MM.1S (cell line): ENCODE results near the gene SCLY.

Source experiments
- DNase-seq: peaks from one replicate; pipeline ENCODE4 v3.0.0-alpha.2; 2015
- H2AFZ ChIP-seq: fragments of 300-600 bp; sonication (generic); 2 replicates; pipeline ENCODE4 v1.6.0; 2016; ENCODE audit warnings: antibody characterized with exemption, low read length
- H3F3A ChIP-seq: fragments of 300-600 bp; sonication (generic); 2 replicates; pipeline ENCODE4 v1.6.1; 2016; ENCODE audit warnings: mild to moderate bottlenecking, antibody characterized with exemption, low read length, moderate library complexity, mixed read lengths; ENCODE audit not compliant: insufficient read depth
- H3K27ac ChIP-seq: fragments of 300-600 bp; sonication (generic); 2 replicates; pipeline ENCODE4 v1.5.1; 2016; ENCODE audit warnings: mild to moderate bottlenecking, low read length
- H3K27me3 ChIP-seq: fragments of 300-600 bp; sonication (generic); replicated peaks from 2 replicates; pipeline ENCODE4 v1.6.0; 2016; ENCODE audit warnings: low read length; ENCODE audit not compliant: insufficient read depth
- H3K36me3 ChIP-seq: fragments of 300-600 bp; sonication (generic); replicated peaks from 2 replicates; pipeline ENCODE4 v1.6.1; 2016; ENCODE audit warnings: mild to moderate bottlenecking, low read length, mixed read lengths; ENCODE audit not compliant: insufficient read depth
- H3K4me1 ChIP-seq: fragments of 300-600 bp; sonication (generic); 2 replicates; pipeline ENCODE4 v1.6.1; 2016; ENCODE audit warnings: low read length, mixed read lengths
- H3K4me2 ChIP-seq: fragments of 300-600 bp; sonication (generic); 2 replicates; pipeline ENCODE4 v1.6.0; 2016; ENCODE audit warnings: low read depth, low read length
- H3K4me3 ChIP-seq: fragments of 300-600 bp; sonication (generic); 2 replicates; pipeline ENCODE4 v1.5.1; 2016; ENCODE audit warnings: low read length, mixed read lengths
- H3K79me2 ChIP-seq: fragments of 300-600 bp; sonication (generic); 2 replicates; pipeline ENCODE4 v1.6.1; 2016; ENCODE audit warnings: mixed run types, low read length, mixed read lengths
- H3K9ac ChIP-seq: fragments of 300-600 bp; sonication (generic); 2 replicates; pipeline ENCODE4 v1.6.1; 2016; ENCODE audit warnings: low read length, mixed read lengths
- H3K9me2 ChIP-seq: fragments of 300-600 bp; sonication (generic); replicated peaks from 2 replicates; pipeline ENCODE4 v1.6.1; 2016; ENCODE audit warnings: mild to moderate bottlenecking, low read length, mixed read lengths; ENCODE audit not compliant: insufficient read depth
- H3K9me3 ChIP-seq: fragments of 300-600 bp; sonication (generic); replicated peaks from 2 replicates; pipeline ENCODE4 v1.6.1; 2016; ENCODE audit warnings: mild to moderate bottlenecking, low read length, mixed read lengths; ENCODE audit not compliant: insufficient read depth
- H4K20me1 ChIP-seq: fragments of 300-600 bp; sonication (generic); 2 replicates; pipeline ENCODE4 v1.6.1; 2016; ENCODE audit warnings: mild to moderate bottlenecking, low read length, moderate library complexity, mixed read lengths; ENCODE audit not compliant: insufficient read depth
- CTCF ChIP-seq: fragments of 300-600 bp; sonication (generic); IDR thresholded peaks from 2 replicates; pipeline ENCODE4 v1.5.1; 2016; ENCODE audit warnings: antibody characterized with exemption, low read length, mixed read lengths
- EZH2 ChIP-seq: fragments of 300-600 bp; sonication (generic); optimal IDR thresholded peaks from 2 replicates; pipeline ENCODE3; 2017; ENCODE audit warnings: low read depth, mild to moderate bottlenecking, antibody characterized with exemption, low read length, mixed read lengths
- EZH2phosphoT487 ChIP-seq: fragments of 300-600 bp; sonication (generic); IDR thresholded peaks from 2 replicates; pipeline ENCODE4 v1.6.1; 2018; ENCODE audit warnings: antibody characterized with exemption, low read length

The SCLY gene

GRCh38 chr2:238069877-238070276 is 9.1 kb downstream of the SCLY start:
- Histone ChIP-seq H3F3A (no peaks in the 10 kb centered on the region), H2AFZ (no peak overlapping the region), H3K79me2 (no peaks in the 10 kb centered on the region), H3K9ac (no peak overlapping the region), H3K27ac (no peak overlapping the region), H3K9me3 (no peaks in the 10 kb centered on the region), H3K4me1 (peaks cover 10% of the 10 kb centered on the region; the same call in 1 of the 2 replicates), H4K20me1 (no peaks in the 10 kb centered on the region), H3K9me2 (no peaks in the 10 kb centered on the region), H3K4me2 (no peak overlapping the region), H3K27me3 (no peaks in the 10 kb centered on the region), H3K4me3 (no peak overlapping the region), H3K36me3 (no peaks in the 10 kb centered on the region; the same call in none of the 2 replicates)
- TF ChIP-seq EZH2 (no peak), EZH2phosphoT487 (no peak), CTCF (no peak)
- DNase-seq: no peak

- H3F3A ChIP-seq: no peaks in the 10 kb centered on the region
- no peaks in the 10 kb centered on the region for H3K79me2 ChIP-seq
- no peaks in the 10 kb centered on the region for H3K9me3 ChIP-seq
- H3K27ac ChIP-seq: no peak overlapping the region
- H3K9ac ChIP-seq: no peak overlapping the region
- no peak overlapping the region for H3K4me3 ChIP-seq
- H3K9me2 ChIP-seq: no peaks in the 10 kb centered on the region
- DNase-seq: no peak
- no peaks in the 10 kb centered on the region; the same call in 1 of the 2 replicates for H3K36me3 ChIP-seq
- no peaks in the 10 kb centered on the region for H4K20me1 ChIP-seq
- no peak for TF ChIP-seq EZH2phosphoT487
- TF ChIP-seq EZH2: no peak
- TF ChIP-seq CTCF: no peak
- no peak overlapping the region for H3K4me2 ChIP-seq
- H3K4me1 ChIP-seq: no peaks in the 10 kb centered on the region
- H3K27me3 ChIP-seq: no peaks in the 10 kb centered on the region
- H2AFZ ChIP-seq: no peak overlapping the region
Observed at GRCh38 chr2:238075397-238075796, 14.6 kb downstream of the SCLY start.

- H2AFZ ChIP-seq: no peak overlapping the region
- no peaks in the 10 kb centered on the region for H3K79me2 ChIP-seq
Observed at GRCh38 chr2:238077292-238077691, 16.5 kb downstream of the SCLY start.

More at GRCh38 chr2:238077292-238077691, 16.5 kb downstream of the SCLY start:
- DNase-seq: no peak
- no peak overlapping the region for H3K4me2 ChIP-seq
- H3K9ac ChIP-seq: no peak overlapping the region
- no peaks in the 10 kb centered on the region for H4K20me1 ChIP-seq
- TF ChIP-seq CTCF: no peak
- no peak for TF ChIP-seq EZH2
- TF ChIP-seq EZH2phosphoT487: no peak
- H3K4me1 ChIP-seq: no peaks in the 10 kb centered on the region
- H3K9me2 ChIP-seq: no peaks in the 10 kb centered on the region
- H3K27me3 ChIP-seq: no peaks in the 10 kb centered on the region
- no peaks in the 10 kb centered on the region for H3F3A ChIP-seq
- H3K36me3 ChIP-seq: no peaks in the 10 kb centered on the region; the same call in 1 of the 2 replicates
- no peaks in the 10 kb centered on the region for H3K9me3 ChIP-seq
- H3K4me3 ChIP-seq: no peak overlapping the region
- H3K27ac ChIP-seq: no peak overlapping the region
